HepG2 (cell line): ENCODE measurements around the gene IL32. TPM values are rescaled to one million over a fixed set of nuclear protein-coding genes. Genes with fewer than 3 reads are reported as not detected.

ENCODE experiments used
- ELF3 ChIP-seq: IDR thresholded peaks from 2 replicates; pipeline ENCODE4 v1.6.1; 2016; ENCODE audit warnings: missing genetic modification reagents, missing compliant biosample characterization
- GLI4 ChIP-seq: sonication (generic); formaldehyde crosslinking; IDR thresholded peaks from 2 replicates; pipeline ENCODE4 v1.5.1; 2020; ENCODE audit warnings: missing genetic modification reagents, mild to moderate bottlenecking, moderate library complexity, borderline replicate concordance
- HNRNPLL ChIP-seq: fragments of 200-400 bp; formaldehyde crosslinking; IDR thresholded peaks from 2 replicates; pipeline ENCODE4 v1.6.1; 2017; ENCODE audit warnings: mild to moderate bottlenecking, low read depth, low read length; ENCODE audit not compliant: poor library complexity, severe bottlenecking
- MXD4 ChIP-seq: IDR thresholded peaks from 2 replicates; pipeline ENCODE4 v1.6.1; 2016; ENCODE audit warnings: mild to moderate bottlenecking, missing biosample characterization, missing genetic modification reagents
- MYC ChIP-seq: sonication (generic); formaldehyde crosslinking; IDR thresholded peaks from 2 replicates; pipeline ENCODE4 v1.9.0; 2021; ENCODE audit warnings: missing genetic modification reagents, borderline replicate concordance
- POLR2G ChIP-seq: fragments of 200-400 bp; formaldehyde crosslinking; IDR thresholded peaks from 2 replicates; pipeline ENCODE4 v1.6.1; 2018; ENCODE audit warnings: mild to moderate bottlenecking, low read depth, low read length, moderate library complexity
- SAP130 ChIP-seq: IDR thresholded peaks from 2 replicates; pipeline ENCODE4 v1.6.1; 2016; ENCODE audit warnings: low read depth
- SIN3A ChIP-seq: IDR thresholded peaks from 2 replicates; pipeline ENCODE4 v1.6.1; 2011; ENCODE audit warnings: low read depth, mild to moderate bottlenecking, control low read depth, low read length, borderline replicate concordance
- SP2 ChIP-seq: sonication (generic); formaldehyde crosslinking; IDR thresholded peaks from 2 replicates; pipeline ENCODE4 v1.5.1; 2020; ENCODE audit warnings: mild to moderate bottlenecking, missing genetic modification reagents
- TBX2 ChIP-seq: sonication (generic); formaldehyde crosslinking; IDR thresholded peaks from 2 replicates; pipeline ENCODE4 v1.5.0; 2020; ENCODE audit warnings: missing genetic modification reagents, mild to moderate bottlenecking, borderline replicate concordance
- ZNF33B ChIP-seq: sonication (generic); formaldehyde crosslinking; IDR thresholded peaks from 2 replicates; pipeline ENCODE4 v1.5.1; 2020; ENCODE audit warnings: mild to moderate bottlenecking, missing genetic modification reagents
- ZNF746 ChIP-seq: sonication (generic); formaldehyde crosslinking; IDR thresholded peaks from 2 replicates; pipeline ENCODE4 v1.8.0; 2022; ENCODE audit warnings: mild to moderate bottlenecking, missing genetic modification reagents
- polyA plus RNA-seq, 8 experiments: library from polyadenylated mRNA; depleted of rRNA in 3 of 8; stranded (reverse) in 7 of 8; unstranded in 1 of 8; fragments of >200 nt; fragmentation: Illumina TruSeq in 4 of 8; extraction: Trizol in 4 of 8; gene quantifications; 2 replicates each; pipeline versions ENCODE4 v1.2.1 to v1.2.3, GENCODE V29; 2011 to 2016; ENCODE audit warnings: low read depth in 4 of 8, missing spikeins in 1 of 8, mixed read lengths in 1 of 8; ENCODE audit not compliant: insufficient read depth in 1 of 8
- total RNA-seq, 5 experiments: library from RNA; depleted of rRNA; stranded (reverse); fragments of >200 nt; fragmentation: Illumina TruSeq; extraction: Trizol; gene quantifications; 2 replicates each; pipeline ENCODE4 v1.2.3, GENCODE V29; 2016; ENCODE audit warnings: low read depth in 1 of 5
- TF ChIP-seq, protein P1 (sequence below): IDR thresholded peaks from 2 replicates; pipeline ENCODE4 v1.6.1; 2012; ENCODE audit warnings: inconsistent platforms
- TF ChIP-seq, protein P2 (sequence below): sonication (generic); formaldehyde crosslinking; conservative IDR thresholded peaks from 2 replicates; pipeline ENCODE4 v1.5.0; 2020; ENCODE audit warnings: missing genetic modification reagents
- TF ChIP-seq, protein P3 (sequence below): sonication (generic); formaldehyde crosslinking; IDR thresholded peaks from 2 replicates; pipeline ENCODE4 v1.5.0; 2020; ENCODE audit warnings: missing genetic modification reagents
- TF ChIP-seq, protein P4 (sequence below): IDR thresholded peaks from 2 replicates; pipeline ENCODE4 v1.6.1; 2016

The IL32 gene
- total and polyA plus RNA-seq, 2 of the 13 experiments (the other 11 are each of a cell fraction or from before 2014, with no cell fraction given): 115 to 165 TPM

DNA sequence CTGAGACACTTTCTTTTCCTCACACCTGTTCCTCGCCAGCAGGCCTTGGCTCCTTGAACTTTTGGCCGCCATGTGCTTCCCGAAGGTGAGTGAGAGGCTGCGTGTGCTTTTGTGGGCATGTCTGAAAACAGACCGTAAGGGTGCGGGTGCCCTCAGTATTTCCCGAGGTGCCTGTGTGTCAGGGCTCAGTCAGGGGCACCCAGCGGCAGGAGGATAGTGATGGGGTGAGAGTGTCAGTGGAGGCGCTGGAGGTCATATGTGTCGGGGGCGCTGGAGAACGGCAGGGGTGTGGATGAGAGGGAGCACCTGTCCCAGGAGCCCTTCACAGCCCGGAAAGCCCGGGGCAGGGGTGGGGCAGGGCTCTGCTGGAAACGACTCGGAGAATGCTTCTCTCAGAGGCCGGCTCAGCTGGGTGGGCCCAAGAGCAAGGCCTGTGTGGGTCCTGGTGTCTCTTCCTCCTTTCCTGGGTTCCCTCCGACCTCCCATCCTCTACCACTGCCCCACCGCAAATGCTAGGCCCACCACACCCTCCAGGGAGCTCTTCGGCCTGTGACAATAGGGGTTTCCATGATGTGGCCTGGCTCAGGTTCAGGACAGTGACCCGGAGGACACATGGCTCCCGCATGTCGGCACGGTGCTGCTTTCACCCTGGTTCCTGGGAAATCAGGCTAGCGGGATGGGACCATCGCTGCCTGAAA, 451 bp downstream of the IL32 start (continued):
- TF ChIP-seq ELF3 (CRISPR knock-in tag) (no peak), ZNF746 (CRISPR knock-in tag) (0 out of 2 replicates have a peak, but pooled peaks have one; percentile 12), POLR2G (no peak), MXD4 (CRISPR knock-in tag) (0 out of 2 replicates have a peak, but pooled peaks have one; percentile 34), SAP130 (CRISPR knock-in tag) (peak; percentile 15; the same call in 1 of the 2 replicates), SIN3A (peak; percentile 15; the same call in 1 of the 2 replicates), GLI4 (CRISPR knock-in tag) (0 out of 2 replicates have a peak, but pooled peaks have one; percentile 23), SP2 (CRISPR knock-in tag) (no peak), HNRNPLL (peak; percentile 22), ZNF33B (CRISPR knock-in tag) (no peak), MYC (CRISPR knock-in tag) (peak; percentile 58; the same call in 1 of the 2 replicates), TBX2 (CRISPR knock-in tag) (no peak; the same call in 1 of the 2 replicates)
- TF ChIP-seq, protein P1, sequence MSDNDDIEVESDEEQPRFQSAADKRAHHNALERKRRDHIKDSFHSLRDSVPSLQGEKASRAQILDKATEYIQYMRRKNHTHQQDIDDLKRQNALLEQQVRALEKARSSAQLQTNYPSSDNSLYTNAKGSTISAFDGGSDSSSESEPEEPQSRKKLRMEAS: peak; percentile 71
- TF ChIP-seq, protein P2, sequence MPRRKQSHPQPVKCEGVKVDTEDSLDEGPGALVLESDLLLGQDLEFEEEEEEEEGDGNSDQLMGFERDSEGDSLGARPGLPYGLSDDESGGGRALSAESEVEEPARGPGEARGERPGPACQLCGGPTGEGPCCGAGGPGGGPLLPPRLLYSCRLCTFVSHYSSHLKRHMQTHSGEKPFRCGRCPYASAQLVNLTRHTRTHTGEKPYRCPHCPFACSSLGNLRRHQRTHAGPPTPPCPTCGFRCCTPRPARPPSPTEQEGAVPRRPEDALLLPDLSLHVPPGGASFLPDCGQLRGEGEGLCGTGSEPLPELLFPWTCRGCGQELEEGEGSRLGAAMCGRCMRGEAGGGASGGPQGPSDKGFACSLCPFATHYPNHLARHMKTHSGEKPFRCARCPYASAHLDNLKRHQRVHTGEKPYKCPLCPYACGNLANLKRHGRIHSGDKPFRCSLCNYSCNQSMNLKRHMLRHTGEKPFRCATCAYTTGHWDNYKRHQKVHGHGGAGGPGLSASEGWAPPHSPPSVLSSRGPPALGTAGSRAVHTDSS (CRISPR knock-in tag): no peak
- TF ChIP-seq, protein P3, sequence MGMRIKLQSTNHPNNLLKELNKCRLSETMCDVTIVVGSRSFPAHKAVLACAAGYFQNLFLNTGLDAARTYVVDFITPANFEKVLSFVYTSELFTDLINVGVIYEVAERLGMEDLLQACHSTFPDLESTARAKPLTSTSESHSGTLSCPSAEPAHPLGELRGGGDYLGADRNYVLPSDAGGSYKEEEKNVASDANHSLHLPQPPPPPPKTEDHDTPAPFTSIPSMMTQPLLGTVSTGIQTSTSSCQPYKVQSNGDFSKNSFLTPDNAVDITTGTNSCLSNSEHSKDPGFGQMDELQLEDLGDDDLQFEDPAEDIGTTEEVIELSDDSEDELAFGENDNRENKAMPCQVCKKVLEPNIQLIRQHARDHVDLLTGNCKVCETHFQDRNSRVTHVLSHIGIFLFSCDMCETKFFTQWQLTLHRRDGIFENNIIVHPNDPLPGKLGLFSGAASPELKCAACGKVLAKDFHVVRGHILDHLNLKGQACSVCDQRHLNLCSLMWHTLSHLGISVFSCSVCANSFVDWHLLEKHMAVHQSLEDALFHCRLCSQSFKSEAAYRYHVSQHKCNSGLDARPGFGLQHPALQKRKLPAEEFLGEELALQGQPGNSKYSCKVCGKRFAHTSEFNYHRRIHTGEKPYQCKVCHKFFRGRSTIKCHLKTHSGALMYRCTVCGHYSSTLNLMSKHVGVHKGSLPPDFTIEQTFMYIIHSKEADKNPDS (CRISPR knock-in tag): 0 out of 2 replicates have a peak, but pooled peaks have one; percentile 0
- TF ChIP-seq, protein P4, sequence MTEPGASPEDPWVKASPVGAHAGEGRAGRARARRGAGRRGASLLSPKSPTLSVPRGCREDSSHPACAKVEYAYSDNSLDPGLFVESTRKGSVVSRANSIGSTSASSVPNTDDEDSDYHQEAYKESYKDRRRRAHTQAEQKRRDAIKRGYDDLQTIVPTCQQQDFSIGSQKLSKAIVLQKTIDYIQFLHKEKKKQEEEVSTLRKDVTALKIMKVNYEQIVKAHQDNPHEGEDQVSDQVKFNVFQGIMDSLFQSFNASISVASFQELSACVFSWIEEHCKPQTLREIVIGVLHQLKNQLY (CRISPR knock-in tag): peak; percentile 19; the same call in 1 of the 2 replicates
